Gastrocnemius medialis (tissue), 4 donors: ENCODE data around the gene CHAMP1. TPM values are rescaled to one million over a fixed set of nuclear protein-coding genes. Genes with fewer than 3 reads are reported as not detected.

Experiments used
- ATAC-seq, 2 donors: fragments of 150-250 bp; one replicate each; pipeline ENCODE4 v1.9.1; 2016
- DNase-seq, 2 donors: peaks; one replicate each; pipeline ENCODE4 v3.0.0-alpha.2; 2019
- H3K27ac ChIP-seq, 4 donors: fragments of 200-600 bp; sonication (generic); 1 replicate in 1 of 4; 2 replicates in 3 of 4; pipeline ENCODE4 v1.5.1; 2016 to 2018; ENCODE audit warnings: mild to moderate bottlenecking in 2 of 4, moderate library complexity in 1 of 4
- H3K27me3 ChIP-seq, 3 donors: fragments of 200-600 bp; sonication (generic) in 2 of 3; 1 replicate in 1 of 3; 2 replicates in 2 of 3; pipeline versions ENCODE4 v1.5.1 to v1.6.0; 2016 to 2019; ENCODE audit warnings: mild to moderate bottlenecking in 1 of 3, moderate library complexity in 1 of 3
- H3K36me3 ChIP-seq, 2 donors: fragments of 200-600 bp; sonication (generic) in 1 of 2; one replicate each; pipeline ENCODE4 v1.5.1; 2017 to 2018
- H3K4me1 ChIP-seq, 2 donors: fragments of 200-600 bp; sonication (generic) in 1 of 2; one replicate each; pipeline ENCODE4 v1.5.1; 2016 to 2017; ENCODE audit warnings: mild to moderate bottlenecking in 2 of 2
- H3K4me3 ChIP-seq, 4 donors: fragments of 200-600 bp; sonication (generic) in 3 of 4; 1 replicate in 1 of 4; 2 replicates in 3 of 4; pipeline ENCODE4 v1.5.1; 2016 to 2019; ENCODE audit warnings: mild to moderate bottlenecking in 2 of 4
- H3K9me3 ChIP-seq, 3 donors: fragments of 200-600 bp; sonication (generic) in 2 of 3; 1 replicate in 1 of 3; 2 replicates in 2 of 3; pipeline ENCODE4 v1.5.1; 2016 to 2019
- POLR2A ChIP-seq, 2 donors: fragments of 450-650 bp; IDR thresholded peaks; one replicate each; pipeline ENCODE4 v1.6.1; 2017; ENCODE audit warnings: antibody characterized with exemption in 2 of 2, mild to moderate bottlenecking in 2 of 2, moderate library complexity in 2 of 2
- in situ Hi-C, 4 donors: fragments of 200-750 bp; cut with MboI; loops; one replicate each; pipeline versions ENCODE4 v1.15.0 to v1.8.0; 2017; ENCODE audit warnings: low sequenced_read_pairs in 4 of 4
- intact Hi-C: fragments of 100-400 bp; cut with DNase I; formaldehyde crosslinking; loops from one replicate; pipeline ENCODE4 v1.15.1; 2023; ENCODE audit warnings: low total_unique reads
- total RNA-seq, 4 donors: library from RNA; depleted of rRNA; stranded (reverse); fragments of >200 nt; gene quantifications; one replicate each; pipeline versions ENCODE4 v1.1.0 to v1.2.3, GENCODE V29; 2016
- TF ChIP-seq, protein P1 (sequence below), 5 experiments: fragments of 450-650 bp in 3 of 5; fragments of 200-600 bp in 2 of 5; sonication (generic) in 2 of 5; IDR thresholded peaks in 4 of 5; conservative IDR thresholded peaks in 1 of 5; 1 replicate in 4 of 5; 2 replicates in 1 of 5; pipeline ENCODE4 v1.5.1; 2016 to 2019; ENCODE audit warnings: antibody characterized with exemption in 5 of 5, mild to moderate bottlenecking in 3 of 5, moderate library complexity in 3 of 5

Gene CHAMP1, protein sequence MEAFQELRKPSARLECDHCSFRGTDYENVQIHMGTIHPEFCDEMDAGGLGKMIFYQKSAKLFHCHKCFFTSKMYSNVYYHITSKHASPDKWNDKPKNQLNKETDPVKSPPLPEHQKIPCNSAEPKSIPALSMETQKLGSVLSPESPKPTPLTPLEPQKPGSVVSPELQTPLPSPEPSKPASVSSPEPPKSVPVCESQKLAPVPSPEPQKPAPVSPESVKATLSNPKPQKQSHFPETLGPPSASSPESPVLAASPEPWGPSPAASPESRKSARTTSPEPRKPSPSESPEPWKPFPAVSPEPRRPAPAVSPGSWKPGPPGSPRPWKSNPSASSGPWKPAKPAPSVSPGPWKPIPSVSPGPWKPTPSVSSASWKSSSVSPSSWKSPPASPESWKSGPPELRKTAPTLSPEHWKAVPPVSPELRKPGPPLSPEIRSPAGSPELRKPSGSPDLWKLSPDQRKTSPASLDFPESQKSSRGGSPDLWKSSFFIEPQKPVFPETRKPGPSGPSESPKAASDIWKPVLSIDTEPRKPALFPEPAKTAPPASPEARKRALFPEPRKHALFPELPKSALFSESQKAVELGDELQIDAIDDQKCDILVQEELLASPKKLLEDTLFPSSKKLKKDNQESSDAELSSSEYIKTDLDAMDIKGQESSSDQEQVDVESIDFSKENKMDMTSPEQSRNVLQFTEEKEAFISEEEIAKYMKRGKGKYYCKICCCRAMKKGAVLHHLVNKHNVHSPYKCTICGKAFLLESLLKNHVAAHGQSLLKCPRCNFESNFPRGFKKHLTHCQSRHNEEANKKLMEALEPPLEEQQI
- 10 to 100 TPM; 18.2 to 20.3 (median 19.8) TPM for total RNA-seq

DNA sequence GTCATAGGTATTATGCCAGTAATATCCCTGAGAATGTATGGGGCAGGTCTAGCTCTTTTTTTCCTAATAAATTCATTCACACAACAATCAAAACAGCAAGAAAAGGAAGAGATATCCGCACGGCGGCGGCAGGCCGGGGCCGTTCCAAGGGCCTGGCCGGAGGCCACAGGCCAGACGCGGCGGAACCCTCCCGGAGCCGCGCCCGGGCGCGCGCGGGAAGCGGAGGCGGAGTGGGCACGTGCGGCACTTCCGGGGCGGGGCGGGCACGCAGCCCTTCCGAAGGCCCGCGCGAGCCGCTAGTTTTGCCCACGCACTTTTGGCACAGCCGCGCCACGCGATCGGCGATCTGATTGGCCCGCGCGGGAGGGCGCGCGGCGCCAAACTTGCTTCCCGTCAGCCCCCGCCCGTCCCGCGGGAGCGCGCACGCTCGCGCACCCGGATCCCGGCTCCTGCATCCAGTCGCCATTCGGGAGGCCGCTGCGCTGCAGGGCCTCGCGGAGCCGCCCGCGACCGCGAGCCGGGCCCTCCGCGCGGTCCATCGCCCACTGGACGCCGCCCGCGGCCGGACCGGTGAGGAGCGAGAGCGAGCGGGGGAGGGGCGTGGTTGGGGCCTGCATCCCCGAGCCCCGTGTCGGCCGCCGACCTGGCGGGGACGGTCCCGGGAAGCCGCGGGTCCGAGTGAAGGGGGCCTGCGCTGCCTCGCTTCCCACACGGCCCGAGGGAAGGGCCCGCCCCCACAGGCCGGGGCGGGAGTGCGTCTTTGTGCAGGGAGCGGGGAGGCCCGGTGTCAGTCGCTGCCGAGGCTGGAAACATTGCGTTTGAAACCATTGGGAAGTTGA is at the start of gene CHAMP1:
CHAMP1 (plus strand) TSS at position 430 of the 839 bp plus-strand sequence. CDS start 9,340 bp downstream, outside the sequence.
- TF ChIP-seq POLR2A (IDR thresholded peaks at IDR 0.05) = peak; percentile 84 to 88
- TF ChIP-seq, protein P1, sequence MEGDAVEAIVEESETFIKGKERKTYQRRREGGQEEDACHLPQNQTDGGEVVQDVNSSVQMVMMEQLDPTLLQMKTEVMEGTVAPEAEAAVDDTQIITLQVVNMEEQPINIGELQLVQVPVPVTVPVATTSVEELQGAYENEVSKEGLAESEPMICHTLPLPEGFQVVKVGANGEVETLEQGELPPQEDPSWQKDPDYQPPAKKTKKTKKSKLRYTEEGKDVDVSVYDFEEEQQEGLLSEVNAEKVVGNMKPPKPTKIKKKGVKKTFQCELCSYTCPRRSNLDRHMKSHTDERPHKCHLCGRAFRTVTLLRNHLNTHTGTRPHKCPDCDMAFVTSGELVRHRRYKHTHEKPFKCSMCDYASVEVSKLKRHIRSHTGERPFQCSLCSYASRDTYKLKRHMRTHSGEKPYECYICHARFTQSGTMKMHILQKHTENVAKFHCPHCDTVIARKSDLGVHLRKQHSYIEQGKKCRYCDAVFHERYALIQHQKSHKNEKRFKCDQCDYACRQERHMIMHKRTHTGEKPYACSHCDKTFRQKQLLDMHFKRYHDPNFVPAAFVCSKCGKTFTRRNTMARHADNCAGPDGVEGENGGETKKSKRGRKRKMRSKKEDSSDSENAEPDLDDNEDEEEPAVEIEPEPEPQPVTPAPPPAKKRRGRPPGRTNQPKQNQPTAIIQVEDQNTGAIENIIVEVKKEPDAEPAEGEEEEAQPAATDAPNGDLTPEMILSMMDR (IDR thresholded peaks at IDR 0.05 in 4 of 5, conservative IDR thresholded peaks at IDR 0.05 in 1 of 5) = no peak
- intact Hi-C loops (loop anchor here (1.0 kb wide), 1 partner anchor 33 kb away; the partner anchor contains the start of gene UPF3A), in situ Hi-C loops (no loop called here)
- peaks cover 20 to 28% of the 10 kb centered on the region in 2 donors for H3K4me1 ChIP-seq
- peak; percentile 90 to 95 for DNase-seq
- H3K9me3 ChIP-seq = no peaks in the 10 kb centered on the region
- peak within 1 kb of the TSS; percentile 70 to 80 (median 74) for H3K4me3 ChIP-seq
- H3K27me3 ChIP-seq = no peaks in the 10 kb centered on the region
- H3K36me3 ChIP-seq = no peaks in the 10 kb centered on the region
- peak within 1 kb of the TSS; percentile 85 to 91 (median 86) for H3K27ac ChIP-seq
- peak; percentile 93 to 94 for ATAC-seq

DNA sequence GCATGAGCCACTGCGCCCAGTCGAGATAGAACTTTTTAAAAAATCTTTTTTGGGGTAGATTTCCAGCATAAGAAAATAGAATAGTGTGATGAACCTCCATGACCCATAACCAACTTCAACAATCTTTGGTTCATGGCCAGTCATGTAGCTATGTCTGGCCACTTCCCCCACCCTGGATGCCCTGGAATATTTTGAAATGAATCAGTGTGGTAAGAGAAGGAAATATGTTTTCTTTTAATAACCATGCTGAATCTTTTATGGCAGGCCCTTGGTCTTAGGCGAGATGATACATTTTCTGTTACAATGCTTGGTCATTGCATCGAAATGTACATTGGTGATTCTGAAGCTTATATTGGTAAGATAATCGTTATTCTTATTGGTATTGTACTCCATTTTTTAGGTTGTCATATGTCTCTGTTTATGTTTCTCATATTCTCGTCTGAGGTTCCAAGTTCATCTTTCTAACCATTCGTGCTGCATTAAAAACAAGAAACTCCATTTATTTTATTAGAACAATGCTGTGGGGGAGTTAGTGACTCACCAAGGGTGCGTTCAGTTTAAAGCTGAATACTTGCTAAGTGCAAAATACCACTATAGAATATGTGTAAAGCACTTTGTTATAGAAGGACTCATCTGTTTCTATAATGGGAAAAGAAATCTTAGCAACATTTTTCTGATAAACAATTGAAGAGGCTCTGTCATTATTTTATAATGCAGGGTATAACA is 49.3 kb upstream of the CHAMP1 start:
- Histone ChIP-seq H3K27ac (no peak overlapping the region), H3K36me3 (peaks cover 0 to 82% of the 10 kb centered on the region in 2 donors), H3K4me1 (peaks cover 4 to 6% of the 10 kb centered on the region in 2 donors), H3K9me3 (no peaks in the 10 kb centered on the region), H3K4me3 (no peak overlapping the region), H3K27me3 (no peaks in the 10 kb centered on the region)
- TF ChIP-seq POLR2A (IDR thresholded peaks at IDR 0.05) = no peak
- TF ChIP-seq, protein P1 (IDR thresholded peaks at IDR 0.05 in 4 of 5, conservative IDR thresholded peaks at IDR 0.05 in 1 of 5) = no peak
- DNase-seq (no peak), ATAC-seq (no peak)
- in situ Hi-C loops = no loop called here
- intact Hi-C loops = no loop called here

DNA sequence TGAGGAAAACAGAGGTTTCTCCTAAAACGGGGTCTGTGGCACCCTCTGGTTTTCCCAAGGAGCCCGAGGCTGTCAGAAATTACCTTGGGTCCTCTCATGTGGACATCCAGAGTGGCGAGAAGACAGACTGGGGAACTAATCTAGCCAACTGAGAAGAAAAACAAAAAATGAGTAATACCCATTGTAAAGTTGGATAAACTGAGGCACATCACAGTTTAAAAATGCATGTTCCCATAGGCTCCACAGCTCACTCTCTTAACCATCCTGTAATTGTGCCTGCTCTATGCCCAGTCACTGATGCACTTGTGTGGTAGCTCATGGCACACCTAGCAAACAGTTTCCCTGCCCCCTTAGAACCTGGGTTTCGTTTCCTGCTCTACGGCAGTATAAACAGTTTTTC is 48.1 kb upstream of the CHAMP1 start:
- TF ChIP-seq POLR2A (IDR thresholded peaks at IDR 0.05) = no peak
- TF ChIP-seq, protein P1 (IDR thresholded peaks at IDR 0.05 in 4 of 5, conservative IDR thresholded peaks at IDR 0.05 in 1 of 5) = no peak
- DNase-seq (no peak), ATAC-seq (no peak)
- no peaks in the 10 kb centered on the region for H3K27me3 ChIP-seq
- no peaks in the 10 kb centered on the region for H3K4me1 ChIP-seq
- H3K27ac ChIP-seq = no peak overlapping the region
- no peak overlapping the region for H3K4me3 ChIP-seq
- peaks cover 0 to 73% of the 10 kb centered on the region in 2 donors for H3K36me3 ChIP-seq
- no peaks in the 10 kb centered on the region for H3K9me3 ChIP-seq
- in situ Hi-C loops (no loop called here), intact Hi-C loops (no loop called here)
